ENCODE results near the gene VPS35L.
A peak's percentile ranks its signal among the peaks of the same experiment; 100 is the strongest.

VPS35L gene

DNA sequence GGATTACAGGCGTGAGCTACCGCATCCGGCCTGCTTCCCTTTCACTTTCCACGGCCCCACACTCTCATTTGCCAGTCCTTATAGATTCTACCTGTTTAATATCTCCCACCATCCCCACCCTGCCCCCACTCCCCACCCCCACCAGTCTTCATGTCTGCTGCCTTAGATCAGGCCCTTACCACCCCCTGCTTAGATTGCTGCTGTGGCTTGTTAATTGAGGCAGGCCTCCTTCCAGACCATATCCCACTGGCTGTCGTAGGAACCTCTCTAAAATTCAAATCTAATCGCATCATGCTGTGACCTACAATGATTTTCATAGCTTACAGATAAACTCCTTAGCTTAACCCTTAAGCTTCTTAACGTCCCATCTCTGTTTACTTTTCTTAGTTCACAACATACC is 167.5 kb downstream of the VPS35L start:
- H3K4me3 ChIP-seq (ENCODE audit: low read depth, low read length): no peak overlapping the region
- DNase-seq (ENCODE audit: low read depth): no peak

DNA sequence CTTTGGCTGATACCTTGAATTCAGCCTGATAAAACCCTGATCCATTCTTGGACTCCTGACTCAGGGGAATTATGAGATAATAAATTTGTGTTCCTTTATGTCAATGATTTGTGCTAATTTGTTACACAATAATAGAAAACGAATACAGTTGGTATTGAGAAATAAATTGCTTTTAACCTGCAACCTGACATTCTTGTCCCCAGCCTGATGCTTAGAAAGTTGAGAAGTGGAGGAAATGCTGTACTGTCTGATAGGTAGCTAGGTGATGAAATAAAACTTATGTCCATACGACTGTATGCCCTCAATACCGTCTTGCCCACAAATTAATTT is 173.1 kb downstream of the VPS35L start:
- no peak overlapping the region for H3K4me3 ChIP-seq (ENCODE audit: low read depth, low read length)
- DNase-seq (ENCODE audit: low read depth): no peak

DNA sequence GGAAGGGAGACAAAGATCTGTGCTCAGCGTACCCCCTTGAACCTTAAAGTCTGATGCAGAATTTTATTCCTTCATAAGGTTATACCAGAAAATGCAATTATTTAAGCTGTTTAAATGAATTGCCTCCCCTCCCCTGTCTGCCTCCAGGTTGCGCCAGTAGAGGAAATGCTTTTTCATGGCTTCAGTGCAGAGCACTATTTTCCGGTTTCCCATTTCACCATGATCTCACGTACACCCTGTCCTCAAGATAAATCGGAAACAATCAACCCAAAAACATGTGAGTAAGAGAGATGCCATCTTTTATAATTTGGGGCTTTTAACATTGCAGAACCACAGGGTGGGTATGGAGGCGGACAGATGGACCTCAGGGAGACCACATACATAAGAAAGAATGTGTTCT is 178.0 kb downstream of the VPS35L start:
- DNase-seq (ENCODE audit: low read depth): no peak
- no peak overlapping the region for H3K4me3 ChIP-seq (ENCODE audit: low read depth, low read length)

DNA sequence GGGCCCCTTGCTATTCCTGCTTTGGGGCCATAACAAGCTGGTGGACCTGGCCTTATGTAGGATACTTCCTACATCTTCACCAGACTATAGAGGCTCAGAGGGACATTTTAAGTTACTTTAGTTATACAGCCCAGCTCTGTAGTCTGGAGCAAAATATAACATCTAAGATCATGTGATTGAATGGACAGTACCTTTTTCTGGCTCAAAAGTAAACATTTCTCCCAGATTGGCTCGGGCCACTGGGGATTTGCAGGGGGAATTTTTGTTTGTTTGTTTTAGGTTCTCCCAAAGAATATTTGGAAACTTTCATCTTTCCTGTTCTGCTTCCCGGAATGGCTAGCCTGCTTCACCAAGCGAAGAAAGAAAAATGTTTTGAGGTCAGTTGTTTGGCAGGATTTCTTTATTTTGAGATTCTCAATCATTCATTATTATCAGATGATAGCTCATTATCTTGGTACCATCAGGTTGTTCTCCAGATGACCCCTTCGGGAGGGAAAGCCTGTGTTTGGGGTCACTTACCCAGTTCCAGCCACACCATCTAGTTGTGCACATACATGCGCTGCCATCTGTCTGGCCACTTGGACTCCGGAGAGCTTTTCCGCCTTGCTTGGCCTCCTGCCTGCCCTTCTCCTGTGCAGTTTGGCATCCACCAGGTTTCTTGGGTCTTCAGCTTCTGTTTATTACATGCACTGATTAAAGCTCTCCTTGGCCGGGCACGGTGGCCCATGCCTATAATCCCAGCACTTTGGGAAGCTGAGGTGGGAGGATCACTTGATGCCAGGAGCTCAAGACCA is 179.8 kb downstream of the VPS35L start:
- DNase-seq (ENCODE audit: low read depth): no peak
- H3K4me3 ChIP-seq (ENCODE audit: low read depth, low read length): no peak overlapping the region

DNA sequence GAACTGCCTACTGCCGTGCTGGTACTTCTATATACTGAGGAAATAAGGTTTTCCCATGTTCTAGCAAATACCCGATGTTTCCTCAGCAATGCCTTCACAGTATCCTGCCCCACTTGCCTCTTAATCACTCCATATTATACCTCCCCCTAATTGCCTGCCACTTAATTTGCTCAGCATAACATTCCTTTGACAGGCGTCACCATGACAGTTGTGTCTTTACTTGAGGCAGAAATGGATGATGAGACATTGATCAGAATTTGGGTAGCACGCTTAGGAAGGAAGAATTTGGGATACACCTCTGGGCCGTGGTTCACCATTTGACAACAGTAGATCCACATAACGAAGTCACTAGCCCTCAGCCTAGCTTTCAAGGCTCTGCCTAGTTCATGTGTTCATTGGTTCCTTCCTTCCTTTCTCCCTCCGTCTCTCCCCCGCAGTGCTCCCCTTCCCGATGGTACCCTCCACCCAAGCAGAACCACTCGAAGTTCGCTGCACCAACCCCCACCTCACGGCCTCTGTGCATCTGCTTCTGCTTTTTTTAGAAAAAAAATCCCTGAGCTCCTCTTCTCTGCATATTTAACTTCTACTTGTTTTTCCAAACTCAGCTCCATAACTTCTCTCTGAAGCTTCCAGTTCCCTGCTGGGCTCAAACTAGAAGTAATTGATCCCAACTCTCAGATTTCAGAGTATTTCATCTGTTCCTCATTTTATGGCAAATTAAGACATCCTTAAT is 182.0 kb downstream of the VPS35L start:
- DNase-seq (ENCODE audit: low read depth): no peak
- H3K4me3 ChIP-seq (ENCODE audit: low read depth, low read length): no peak overlapping the region

DNA sequence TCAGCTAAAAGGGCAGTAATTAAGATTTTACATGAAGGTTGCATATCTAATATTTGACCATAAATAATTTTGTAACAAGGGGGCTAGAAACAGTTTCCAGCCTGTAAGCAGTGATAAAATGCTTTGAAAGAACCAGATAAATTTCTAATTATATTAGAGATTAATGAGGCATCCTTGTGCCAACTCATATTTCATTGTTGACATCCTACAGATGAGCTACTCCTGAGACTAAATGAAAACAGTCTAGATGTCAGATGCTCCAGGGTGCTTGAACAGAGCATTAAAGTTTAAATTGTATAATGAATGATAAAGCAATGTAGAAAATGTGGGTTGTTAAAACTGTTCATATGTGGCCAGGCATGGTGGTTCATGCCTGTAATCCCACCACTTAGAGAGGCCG is 185.9 kb downstream of the VPS35L start:
- no peak overlapping the region for H3K4me3 ChIP-seq (ENCODE audit: low read depth, low read length)
- DNase-seq (ENCODE audit: low read depth): no peak

DNA sequence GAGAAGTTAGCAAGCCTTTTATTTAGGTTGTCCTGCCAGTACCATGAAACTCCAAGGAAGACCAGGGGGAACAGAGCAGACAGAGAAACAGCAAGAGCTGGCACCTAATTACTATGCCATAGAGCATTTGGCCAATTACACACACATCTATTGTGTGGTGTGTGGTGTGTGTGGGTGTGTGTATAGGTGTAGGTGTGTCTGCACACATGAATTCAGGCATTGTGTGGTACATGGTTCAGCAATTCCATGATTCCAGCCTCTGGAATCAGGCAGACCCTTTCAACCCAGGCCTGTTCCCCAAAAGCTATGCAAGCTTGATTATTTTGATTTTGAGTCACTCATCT is 188.3 kb downstream of the VPS35L start:
- no peak for DNase-seq (ENCODE audit: low read depth)

DNA sequence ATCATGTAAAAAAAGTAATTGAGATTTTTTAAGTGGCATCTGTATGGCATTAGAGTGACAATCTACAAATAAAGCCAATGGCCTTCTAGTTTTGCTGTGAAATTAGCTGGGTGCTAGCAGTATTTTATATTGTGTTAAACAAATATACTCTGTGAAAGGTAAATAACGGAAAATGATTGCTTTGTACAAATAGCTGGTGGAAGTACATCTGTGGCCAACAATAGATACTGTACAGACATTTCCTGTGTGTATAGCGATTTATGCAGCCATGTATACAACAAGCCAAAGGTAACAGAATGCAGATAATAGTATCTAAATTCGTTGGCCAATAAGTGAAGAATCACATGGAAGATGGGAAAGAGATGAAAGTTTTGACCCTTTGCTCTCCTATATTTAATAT is 189.2 kb downstream of the VPS35L start:
- DNase-seq (ENCODE audit: low read depth): no peak
- H3K4me3 ChIP-seq (ENCODE audit: low read depth, low read length): no peak overlapping the region

More for the DNA sequence above, 188.3 kb downstream of the VPS35L start:
- no peak overlapping the region for H3K4me3 ChIP-seq (ENCODE audit: low read depth, low read length)

DNA sequence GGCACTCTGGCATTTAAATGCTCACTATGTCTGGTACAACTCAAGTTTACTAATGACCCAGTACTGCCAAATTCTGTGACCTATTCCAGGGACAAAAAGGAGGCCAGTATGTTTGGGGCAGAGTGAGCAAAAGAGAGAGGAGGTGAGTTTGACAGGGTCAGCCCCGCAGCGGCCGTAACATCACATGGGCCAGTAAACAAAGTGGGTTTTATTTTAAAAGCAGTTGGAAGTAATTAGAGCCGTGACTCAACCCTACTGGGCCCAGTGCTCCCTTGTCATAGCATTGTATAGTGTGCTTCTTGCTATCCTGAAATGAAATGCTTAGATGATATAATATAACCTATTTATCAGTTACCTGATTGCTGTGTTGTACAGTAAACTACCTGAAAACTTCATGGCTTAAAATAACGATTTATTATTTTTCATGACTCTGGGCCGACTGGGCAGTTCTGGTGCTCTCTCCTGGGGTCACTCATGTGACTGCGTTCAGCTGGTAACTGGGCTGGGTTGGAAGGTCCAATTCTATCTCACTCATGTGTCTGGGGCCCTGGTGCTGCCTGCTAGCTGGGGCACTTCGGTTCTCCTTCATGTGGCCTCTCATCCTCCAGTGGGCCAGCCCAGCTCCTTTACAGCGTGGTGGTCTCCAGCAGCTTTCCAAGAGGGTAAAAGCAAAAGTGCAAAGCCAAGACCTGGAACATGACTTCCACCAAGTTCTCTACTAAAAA is 189.9 kb downstream of the VPS35L start:
- H3K4me3 ChIP-seq (ENCODE audit: low read depth, low read length): no peak overlapping the region
- DNase-seq (ENCODE audit: low read depth): peak; percentile 3

DNA sequence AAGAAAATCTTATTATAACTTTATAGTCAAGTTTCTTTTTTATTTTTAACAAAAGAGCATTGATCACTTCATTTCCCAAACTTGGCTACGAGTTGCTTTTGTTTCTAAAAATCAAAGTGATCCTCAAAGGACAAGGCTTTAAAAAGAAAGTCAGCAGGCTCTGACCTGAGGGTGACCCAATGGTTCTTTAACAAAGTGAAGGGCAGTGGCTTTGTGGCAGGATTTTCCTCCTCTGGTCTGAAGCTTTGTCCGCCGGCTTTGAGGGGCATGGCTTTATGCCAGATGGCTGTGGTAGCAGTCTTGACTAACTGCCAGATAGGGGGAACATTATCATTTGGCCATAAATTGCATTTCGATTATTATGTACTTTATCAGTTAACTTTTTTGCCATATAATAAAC is 191.1 kb downstream of the VPS35L start:
- no peak for DNase-seq (ENCODE audit: low read depth)
- no peak overlapping the region for H3K4me3 ChIP-seq (ENCODE audit: low read depth, low read length)

DNA sequence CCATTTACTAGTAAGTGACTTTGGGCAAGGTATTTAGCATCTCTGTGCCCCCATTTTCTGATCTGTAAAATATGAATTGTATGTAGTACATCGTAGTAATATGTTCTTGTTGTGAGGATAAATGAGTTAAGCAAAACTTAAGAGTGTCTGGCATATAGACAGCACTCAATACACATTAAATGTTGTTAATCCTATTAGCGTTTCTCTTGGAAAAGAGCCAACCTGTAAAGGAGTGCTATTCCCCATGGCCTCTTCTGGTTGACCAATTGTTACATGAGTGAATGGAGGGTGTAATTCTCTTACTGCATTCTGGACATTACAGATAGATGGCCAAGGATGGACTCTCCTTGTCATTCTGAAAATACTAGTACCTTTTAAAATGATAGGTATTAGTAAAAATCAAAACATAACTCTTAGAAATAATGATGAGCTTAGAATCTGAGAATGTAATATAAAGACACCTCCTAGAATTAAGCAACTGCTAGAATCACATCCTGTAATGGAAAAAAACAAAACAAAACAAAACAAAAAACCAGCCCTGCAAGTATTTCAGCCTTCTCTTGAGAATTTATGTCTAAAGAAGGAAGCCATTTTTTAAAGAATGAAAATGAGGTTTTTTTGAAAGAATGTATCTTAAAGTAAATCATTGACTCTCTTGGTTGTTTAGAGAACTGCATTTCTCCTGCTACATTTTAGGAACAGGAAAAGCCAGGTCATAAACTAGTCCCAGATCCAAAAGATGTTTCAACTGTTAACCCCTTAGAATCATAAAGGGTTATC is 193.1 kb downstream of the VPS35L start:
- DNase-seq (ENCODE audit: low read depth): no peak
- no peak overlapping the region for H3K4me3 ChIP-seq (ENCODE audit: low read depth, low read length)

DNA sequence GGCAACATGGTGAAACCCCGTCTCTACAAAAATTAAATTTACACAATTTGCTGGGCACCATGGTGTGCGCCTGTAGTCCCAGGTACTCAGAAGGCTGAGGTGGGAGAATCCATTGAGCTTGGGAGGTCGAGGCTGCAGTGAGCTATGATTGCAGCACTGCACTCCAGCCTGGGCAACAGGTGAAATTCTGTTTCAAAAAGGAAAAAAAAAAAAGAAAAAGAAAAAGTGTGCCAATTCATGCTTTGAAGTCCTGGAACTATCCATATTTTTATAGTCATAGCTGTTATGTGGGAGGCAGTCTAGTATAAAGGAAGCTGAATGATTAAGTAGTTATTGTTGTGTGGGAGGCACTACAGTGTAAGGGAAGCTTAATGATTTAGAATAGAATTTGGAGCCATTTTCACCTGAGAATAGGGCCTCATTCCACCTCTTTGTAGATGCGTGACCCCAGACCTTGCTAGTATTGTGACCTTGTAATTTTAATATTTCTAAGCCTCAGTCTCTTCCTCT is 194.1 kb downstream of the VPS35L start:
- no peak overlapping the region for H3K4me3 ChIP-seq (ENCODE audit: low read depth, low read length)
- no peak for DNase-seq (ENCODE audit: low read depth)

Data from skeletal muscle cell (primary cell).